AG10803 (cell line): ENCODE measurements around the gene ADCK2.
"Not testable (repeated sequence)": the region's sequence is repeated elsewhere in the genome, so short reads cannot be mapped to it uniquely, and the experiment has no call there.

Source experiments
- DNase-seq: peaks from one replicate; pipeline ENCODE4 v3.0.0; 2010; ENCODE audit warnings: low read depth
- H3K4me3 ChIP-seq: 2 replicates; pipeline ENCODE4 v1.5.1; 2011; ENCODE audit warnings: mild to moderate bottlenecking, low read length, control low read depth
- TF ChIP-seq, protein P1 (sequence below): conservative IDR thresholded peaks from 2 replicates; pipeline ENCODE4 v1.5.1; 2011; ENCODE audit warnings: mild to moderate bottlenecking, low read length, control low read depth, inconsistent platforms

Gene ADCK2

DNA sequence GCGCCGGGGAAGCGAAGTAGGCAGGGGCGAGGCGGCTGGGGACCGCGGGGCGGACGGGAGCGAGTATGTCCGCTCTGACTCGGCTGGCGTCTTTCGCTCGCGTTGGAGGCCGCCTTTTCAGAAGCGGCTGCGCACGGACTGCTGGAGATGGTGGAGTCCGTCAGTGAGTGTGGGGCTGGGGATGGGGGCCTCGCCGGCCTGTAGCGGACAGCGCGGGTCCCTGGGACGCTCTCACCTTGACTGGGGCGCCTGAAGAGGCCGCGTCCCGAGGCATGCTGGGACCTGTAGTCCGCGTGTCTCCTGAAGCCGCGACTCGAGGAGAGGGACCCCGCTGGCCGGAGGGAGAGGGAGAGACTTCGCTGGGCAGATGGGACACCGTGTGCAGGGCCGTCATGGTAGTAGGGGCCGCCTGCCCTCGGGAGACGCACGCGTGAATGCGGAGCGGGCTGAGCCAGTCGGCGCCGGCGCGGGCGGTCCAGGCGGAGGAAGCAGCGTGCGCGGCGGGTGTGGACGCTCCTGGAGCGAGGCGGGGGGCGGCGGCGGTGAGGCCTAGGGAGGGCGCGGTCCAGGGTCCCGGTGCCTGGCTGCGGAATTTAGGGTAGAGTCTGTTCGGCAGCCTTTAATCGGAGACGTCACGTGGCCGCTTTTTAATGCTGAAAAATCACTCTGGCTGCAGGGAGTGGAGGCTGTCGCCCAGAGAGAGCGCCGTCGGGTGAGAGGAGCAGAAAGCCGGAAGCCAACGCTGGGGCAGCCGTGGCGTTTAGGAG is 24.1 kb downstream of the ADCK2 start, which contains the start of gene NDUFB2:
Gene NDUFB2, plus strand, starts transcription at position 29 of the 767 bp plus-strand sequence. Its CDS starts 37 bp downstream, at position 66.
- peak within 1 kb of the TSS; percentile 94 for H3K4me3 ChIP-seq
- DNase-seq = peak; percentile 74
- TF ChIP-seq, protein P1, sequence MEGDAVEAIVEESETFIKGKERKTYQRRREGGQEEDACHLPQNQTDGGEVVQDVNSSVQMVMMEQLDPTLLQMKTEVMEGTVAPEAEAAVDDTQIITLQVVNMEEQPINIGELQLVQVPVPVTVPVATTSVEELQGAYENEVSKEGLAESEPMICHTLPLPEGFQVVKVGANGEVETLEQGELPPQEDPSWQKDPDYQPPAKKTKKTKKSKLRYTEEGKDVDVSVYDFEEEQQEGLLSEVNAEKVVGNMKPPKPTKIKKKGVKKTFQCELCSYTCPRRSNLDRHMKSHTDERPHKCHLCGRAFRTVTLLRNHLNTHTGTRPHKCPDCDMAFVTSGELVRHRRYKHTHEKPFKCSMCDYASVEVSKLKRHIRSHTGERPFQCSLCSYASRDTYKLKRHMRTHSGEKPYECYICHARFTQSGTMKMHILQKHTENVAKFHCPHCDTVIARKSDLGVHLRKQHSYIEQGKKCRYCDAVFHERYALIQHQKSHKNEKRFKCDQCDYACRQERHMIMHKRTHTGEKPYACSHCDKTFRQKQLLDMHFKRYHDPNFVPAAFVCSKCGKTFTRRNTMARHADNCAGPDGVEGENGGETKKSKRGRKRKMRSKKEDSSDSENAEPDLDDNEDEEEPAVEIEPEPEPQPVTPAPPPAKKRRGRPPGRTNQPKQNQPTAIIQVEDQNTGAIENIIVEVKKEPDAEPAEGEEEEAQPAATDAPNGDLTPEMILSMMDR = no peak

DNA sequence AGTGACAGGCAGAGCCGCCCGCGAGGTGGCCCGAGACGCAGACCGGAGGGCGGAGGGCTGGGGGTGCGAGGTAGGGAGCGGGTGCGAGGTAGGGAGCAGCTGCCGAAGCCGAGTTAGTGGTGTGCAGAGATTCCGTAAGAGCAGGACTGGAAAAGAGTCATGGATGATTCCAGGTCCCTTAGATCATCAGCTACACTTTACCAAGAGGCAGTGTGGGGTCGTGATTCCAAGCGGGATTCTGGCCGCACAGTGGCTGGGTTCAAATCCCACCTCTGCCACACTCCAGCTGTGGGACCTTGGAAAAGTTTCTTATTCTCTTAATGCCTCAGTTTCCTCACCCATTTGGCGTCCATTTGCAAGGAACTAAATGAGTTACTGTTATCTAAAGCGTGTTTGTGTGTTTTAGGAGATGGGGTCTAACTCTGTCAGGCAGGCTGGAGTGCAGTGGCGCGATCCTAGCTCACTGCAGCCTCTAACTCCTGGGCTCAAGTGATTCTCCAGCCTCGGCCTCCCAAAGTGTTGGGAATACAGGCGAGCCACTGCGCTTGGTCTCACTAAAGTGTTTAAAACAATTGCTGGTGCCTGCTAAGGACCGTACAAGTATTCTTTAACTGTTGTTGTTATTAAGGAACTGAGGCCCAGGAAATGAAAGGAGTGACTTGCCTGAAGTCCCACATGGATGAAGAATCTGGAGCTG is 24.9 kb downstream of the ADCK2 start:
- peak overlapping the region; percentile 94 for H3K4me3 ChIP-seq
- TF ChIP-seq, protein P1 = no peak
- DNase-seq = peak; percentile 48

DNA sequence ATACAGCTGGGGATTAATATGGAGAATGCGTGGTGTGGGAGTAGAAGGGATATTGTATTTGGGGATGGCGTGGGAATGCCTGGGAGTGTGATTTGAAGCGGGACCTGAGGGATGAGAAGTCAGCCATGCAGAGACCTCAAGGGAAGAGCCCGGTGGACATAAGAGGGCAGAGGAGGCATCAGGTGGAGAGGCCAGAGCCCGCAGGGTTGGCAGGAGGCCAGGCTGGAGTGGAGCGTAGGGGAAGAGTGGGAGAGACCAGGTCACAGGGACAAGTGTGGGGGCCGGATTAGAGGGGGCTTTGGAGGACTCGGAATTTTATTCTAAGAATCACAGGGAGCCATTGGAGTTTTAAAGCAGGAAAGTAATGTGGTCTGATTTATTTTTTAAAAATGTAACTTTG is 25.7 kb downstream of the ADCK2 start:
- DNase-seq = no peak
- H3K4me3 ChIP-seq = no peak overlapping the region
- TF ChIP-seq, protein P1 = no peak

DNA sequence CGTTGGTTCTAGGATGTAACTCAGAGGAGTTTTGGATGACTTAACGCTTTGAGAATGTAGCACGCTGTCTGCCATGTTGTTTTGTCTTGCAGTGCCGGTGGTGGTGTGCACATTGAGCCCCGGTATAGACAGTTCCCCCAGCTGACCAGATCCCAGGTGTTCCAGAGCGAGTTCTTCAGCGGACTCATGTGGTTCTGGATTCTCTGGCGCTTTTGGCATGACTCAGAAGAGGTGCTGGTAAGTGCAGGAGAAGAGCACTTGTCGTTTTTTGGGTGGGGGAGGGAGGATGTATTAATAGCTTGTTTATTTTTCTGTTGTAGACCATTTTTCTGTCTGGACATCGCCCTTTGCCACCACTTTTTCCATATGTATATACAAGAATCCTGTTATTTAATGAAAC is 30.0 kb downstream of the ADCK2 start:
- no peak for DNase-seq
- TF ChIP-seq, protein P1 = no peak
- H3K4me3 ChIP-seq = no peak overlapping the region

DNA sequence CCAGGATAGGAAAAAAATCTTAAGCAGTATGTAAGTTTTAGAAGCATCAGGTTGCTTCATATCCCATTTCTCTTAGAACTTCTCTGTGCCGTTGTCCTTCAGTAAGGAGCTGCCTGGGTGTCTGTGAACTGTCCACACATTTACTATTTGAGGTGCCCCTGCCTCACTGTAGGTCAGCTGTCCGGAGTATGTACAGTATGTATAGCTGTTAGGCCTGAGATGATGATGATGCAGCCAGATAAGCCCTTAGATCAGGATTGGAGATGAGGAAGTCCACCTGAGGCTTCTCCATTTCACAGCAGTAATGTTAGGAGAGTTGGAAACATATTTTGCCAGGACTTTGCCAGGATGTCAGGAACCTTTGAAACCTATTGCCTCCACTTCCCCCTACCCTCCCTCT is 31.5 kb downstream of the ADCK2 start:
- TF ChIP-seq, protein P1 = no peak
- H3K4me3 ChIP-seq = no peak overlapping the region
- no peak for DNase-seq

DNA sequence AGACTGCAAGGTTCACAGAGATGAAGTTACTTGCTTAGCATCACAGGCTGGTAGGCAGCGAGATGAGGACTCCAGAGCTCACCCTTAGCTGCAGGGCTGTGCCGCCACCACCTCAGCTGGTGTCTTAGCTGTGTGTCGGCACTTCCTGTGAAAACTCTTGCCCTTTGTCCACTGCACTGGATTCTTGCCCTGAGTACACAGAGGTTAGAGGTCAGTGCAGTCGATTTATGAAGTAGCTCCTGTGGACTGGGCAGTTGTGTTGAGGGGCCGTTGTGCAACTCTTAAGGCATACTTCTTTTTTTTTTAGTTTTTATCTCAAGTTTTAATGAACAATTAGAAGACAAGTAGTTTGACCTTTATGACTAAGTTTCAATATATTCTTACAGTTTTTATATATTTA is 34.4 kb downstream of the ADCK2 start:
- TF ChIP-seq, protein P1 = no peak
- no peak overlapping the region for H3K4me3 ChIP-seq

DNA sequence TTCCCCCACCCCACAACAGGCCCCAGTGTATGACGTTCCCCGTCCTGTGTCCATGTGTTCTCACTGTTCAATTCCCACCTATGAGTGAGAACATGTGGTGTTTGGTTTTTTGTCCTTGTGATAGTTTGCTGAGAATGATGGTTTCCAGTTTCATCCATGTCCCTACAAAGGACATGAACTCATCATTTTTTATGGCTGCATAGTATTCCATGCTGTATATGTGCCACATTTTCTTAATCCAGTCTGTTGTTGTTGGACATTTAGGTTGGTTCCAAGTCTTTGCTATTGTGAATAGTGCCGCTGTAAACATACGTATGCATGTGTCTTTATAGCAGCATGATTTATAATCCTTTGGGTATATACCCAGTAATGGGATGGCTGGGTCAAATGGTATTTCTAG is 36.0 kb downstream of the ADCK2 start:
- not testable (repeated sequence) for H3K4me3 ChIP-seq, DNase-seq

More for the DNA sequence above, 34.4 kb downstream of the ADCK2 start:
- DNase-seq = no peak

DNA sequence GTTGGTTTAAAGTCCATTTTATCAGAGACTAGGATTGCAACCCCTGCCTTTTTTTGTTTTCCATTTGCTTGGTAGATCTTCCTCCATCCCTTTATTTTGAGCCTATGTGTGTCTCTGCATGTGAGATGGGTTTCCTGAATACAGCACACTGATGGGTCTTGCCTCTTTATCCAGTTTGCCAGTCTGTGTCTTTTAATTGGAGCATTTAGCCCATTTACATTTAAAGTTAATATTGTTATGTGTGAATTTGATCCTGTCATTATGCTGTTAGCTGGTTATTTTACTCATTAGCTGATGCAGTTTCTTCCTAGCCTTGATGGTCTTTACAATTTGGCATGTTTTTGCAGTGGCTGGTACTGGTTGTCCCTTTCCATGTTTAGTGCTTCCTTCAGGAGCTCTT is 39.6 kb downstream of the ADCK2 start:
- DNase-seq, H3K4me3 ChIP-seq: not testable (repeated sequence)
